Activated CD4-positive, CD25-positive, alpha-beta regulatory T cell treated with anti-CD3 and anti-CD28 coated beads, Interleukin-2, amount 50 U/mL, for 24 hours (primary cell): ENCODE results near the gene ATG2B.

Experiments used
- ATAC-seq, 2 donors: fragments of 150-1000 bp; cut with Tn5 transposase; one replicate each; pipeline ENCODE4 v1.10.0; 2021; ENCODE audit warnings: mild to moderate bottlenecking in 1 of 2, moderate library complexity in 1 of 2

ATG2B gene

GRCh38 chr14:96362965-96363750 lies at the start of gene ATG2B, which contains the start of gene GSKIP:
ATG2B (minus strand) TSS chr14:96363341; CDS start chr14:96362976, 365 bp downstream.
GSKIP (plus strand) TSS chr14:96363526; CDS start chr14:96382248, 18,722 bp downstream.
- ATAC-seq: peak; percentile 79 to 81

DNA sequence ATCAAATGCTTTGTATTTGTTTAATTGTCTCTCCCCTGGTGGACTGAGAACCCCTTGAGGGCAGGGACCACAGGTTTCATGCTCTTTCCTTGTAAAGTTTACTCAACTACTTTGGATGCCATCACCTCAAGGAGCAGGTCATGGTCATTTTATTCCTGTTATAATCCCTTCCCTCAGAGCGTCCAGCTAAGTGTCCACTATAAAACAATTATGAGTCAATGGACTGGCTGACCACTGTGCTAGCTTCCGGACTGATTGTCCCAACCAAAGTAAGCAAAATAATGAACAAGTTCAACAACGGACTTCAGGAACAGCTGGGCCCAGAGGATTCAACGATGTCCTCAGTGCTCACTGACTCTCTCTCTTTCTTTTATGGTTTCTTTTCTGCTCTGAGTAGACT lies 47.0 kb upstream of the ATG2B start:
- no peak for ATAC-seq

DNA sequence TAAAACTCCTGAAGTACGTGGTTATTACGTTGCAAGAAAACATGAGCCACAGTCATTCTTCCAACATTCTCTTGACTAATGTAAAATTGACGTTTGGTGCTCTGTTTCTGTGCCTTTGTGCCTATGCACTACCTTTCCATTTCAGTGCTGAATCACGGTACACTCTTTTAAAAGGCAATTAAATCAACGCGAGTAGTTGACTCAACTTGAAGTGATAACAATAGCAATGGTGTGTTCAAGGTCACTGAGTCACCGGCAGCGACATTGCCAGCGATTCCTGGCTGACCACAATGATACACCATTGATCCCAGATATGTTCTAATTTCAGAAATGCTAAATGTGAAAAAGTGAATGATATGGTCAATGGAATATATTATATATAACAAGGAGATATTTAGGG lies 46.6 kb upstream of the ATG2B start:
- no peak for ATAC-seq

DNA sequence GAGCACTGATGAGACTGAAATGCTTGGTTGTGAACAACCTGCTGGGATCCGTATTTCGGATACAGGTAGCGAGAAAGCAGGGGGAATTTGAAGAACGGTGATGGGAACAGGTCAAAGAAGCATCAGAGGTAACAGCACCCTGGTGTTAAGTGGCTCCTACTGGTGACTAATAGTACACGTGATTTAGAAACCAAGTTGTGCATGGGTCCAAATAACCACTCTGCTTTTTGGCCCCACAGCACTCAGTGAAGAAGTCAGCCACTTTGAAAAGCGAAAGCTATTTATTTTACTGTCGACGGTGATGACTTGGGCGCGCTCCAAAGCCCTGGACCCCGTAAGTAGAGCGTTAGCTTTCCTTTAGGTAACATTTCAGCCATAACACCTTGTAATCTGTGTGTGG lies 45.5 kb upstream of the ATG2B start:
- ATAC-seq: no peak

- no peak for ATAC-seq
Observed at GRCh38 chr14:96407935-96408570, 44.9 kb upstream of the ATG2B start.

DNA sequence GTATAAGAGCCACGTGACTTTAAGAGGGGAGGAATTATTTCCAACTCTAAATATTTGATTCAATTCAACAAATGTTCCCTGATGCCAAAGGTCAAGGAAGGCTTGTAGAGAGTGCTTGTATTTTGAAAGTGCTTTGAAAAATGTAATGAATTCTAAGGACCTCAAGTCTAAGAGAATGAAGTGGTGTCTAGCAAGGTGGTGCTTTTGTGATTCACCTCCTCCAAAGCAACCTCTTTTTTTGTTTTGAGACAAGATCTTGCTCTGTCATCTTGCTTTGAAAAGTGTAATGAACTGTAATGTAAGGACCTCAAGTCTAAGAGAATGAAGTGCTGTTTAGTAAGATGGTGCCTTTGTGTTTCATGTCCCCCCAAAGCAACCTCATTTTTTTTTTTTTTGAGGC lies 42.5 kb upstream of the ATG2B start:
- ATAC-seq: no peak

DNA sequence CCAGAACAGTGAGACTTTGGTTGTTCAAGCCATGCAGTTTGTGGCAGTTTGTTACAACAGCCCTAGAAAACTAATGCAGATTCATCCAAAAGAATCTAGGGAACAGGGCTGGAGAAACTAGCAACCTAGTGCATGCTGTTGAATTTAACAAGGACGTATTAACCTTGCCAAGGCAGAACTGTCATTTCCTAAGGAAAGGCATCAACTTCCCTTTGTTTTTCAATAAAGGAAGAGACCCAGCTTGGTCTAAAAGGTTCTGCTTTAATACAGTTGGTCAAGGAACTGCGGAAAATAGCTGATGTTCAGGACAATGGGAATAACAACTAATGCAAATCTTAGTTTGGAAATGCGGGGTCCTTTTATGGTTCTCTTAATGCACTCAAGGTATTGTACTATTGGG lies 40.3 kb upstream of the ATG2B start:
- no peak for ATAC-seq

- ATAC-seq: no peak
Observed at GRCh38 chr14:96400495-96400894, 37.4 kb upstream of the ATG2B start.

DNA sequence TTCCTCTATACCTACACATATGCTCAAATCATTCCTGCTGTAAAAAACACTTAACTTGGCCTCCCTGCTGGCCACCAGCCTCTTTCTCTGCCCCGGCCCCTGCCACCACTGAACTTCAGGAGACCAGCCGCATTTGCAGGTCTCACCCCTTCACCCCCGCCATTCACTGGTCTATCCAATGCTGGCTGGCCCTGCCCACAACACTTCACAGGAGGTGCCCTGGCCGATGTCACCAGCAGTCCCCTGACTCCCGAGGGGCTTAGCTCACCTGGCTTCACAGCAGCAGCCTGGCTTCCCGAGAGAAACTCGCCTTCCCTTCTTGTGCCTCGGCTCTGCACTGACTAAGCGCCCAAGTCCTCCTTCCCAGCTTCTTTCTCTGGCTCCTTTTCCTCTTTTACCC lies 36.3 kb upstream of the ATG2B start:
- no peak for ATAC-seq

DNA sequence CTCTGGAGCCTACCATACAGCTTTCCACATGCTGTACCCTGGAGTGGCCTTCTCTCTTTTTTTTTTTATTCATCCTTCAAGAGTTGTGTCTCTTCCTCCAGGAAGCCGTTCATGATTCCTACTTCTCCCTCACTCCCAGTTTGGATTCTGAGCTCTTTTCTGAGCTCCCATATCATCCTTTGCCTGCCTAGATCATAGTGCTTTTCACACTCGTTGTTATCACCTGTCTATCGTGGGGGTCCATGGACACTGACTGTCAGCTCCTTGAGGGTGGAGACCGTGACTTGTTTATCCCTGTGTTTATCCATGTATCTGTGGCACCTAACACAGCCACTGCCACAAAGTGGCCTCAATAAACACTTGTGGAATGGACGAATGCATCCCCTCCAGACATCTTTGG lies 35.8 kb upstream of the ATG2B start:
- no peak for ATAC-seq

GRCh38 chr14:96398432-96398831 lies 35.3 kb upstream of the ATG2B start:
- no peak for ATAC-seq

GRCh38 chr14:96394047-96394815 lies 31.1 kb upstream of the ATG2B start:
- ATAC-seq: no peak

DNA sequence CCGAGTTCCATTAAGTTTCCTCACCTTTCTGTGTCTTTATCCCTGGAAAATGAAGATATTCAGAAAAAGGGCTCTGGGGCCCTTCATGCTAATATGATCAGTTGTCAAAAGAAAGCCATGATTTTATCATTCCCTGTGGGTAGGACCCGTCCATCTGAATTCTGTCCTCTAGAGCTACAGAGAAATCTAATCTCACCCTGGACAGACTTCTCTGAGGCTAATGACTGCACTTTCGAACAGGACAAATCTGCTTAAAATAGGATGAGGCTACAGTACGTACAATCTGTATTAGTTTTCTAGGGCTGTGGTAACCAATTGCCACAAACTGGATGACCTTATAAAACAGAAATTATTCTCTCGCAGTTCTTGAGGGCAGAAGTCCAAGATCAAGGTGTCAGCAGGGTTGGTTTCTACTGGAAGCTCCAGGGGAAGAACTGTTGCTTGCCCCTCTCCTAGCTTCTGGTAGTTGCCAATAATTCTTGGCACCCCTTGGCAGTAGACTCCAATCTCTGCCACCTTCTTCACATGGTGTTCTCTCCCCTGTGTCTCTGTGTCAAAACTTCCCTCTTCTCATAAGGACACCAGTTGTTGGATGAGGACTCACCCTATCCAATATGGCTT lies 30.0 kb upstream of the ATG2B start:
- no peak for ATAC-seq

- ATAC-seq: peak; percentile 91 to 94
Observed at GRCh38 chr14:96391293-96392118, 28.4 kb upstream of the ATG2B start.

DNA sequence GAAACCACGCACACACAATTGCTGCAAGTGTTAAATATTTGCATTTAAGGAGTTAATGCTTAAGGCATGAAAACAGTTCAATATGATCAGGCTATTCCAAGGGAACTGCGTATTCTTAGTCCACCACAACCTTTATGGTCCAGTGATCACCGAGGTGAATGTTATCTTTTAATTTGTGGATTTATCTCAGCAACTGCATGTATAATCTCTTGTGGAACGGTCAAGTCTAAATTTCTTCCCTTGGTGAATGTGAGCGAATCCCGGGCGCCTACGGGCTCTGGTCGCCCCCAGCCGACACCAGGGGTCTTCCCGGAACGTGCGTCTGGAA lies 27.8 kb upstream of the ATG2B start:
- no peak for ATAC-seq

- no peak for ATAC-seq
Observed at GRCh38 chr14:96385385-96385784, 22.2 kb upstream of the ATG2B start.

DNA sequence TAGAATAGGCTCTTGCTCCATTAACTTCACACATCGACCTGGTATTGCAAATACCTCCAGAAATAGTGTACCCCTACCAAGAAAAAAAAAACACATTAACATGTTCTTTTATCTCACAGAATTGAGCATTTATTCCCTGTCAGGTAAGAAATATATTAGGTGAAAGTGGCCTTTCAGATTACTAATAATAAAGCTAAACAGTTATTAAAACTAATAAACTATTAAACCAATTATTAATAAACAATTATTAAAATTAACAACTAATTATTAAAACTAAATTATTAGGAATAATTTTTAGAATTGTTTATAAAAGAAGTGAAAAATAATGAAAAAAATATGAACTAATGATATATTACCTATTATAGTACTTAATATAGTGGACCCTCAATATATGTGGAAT lies 21.6 kb upstream of the ATG2B start:
- ATAC-seq: no peak

DNA sequence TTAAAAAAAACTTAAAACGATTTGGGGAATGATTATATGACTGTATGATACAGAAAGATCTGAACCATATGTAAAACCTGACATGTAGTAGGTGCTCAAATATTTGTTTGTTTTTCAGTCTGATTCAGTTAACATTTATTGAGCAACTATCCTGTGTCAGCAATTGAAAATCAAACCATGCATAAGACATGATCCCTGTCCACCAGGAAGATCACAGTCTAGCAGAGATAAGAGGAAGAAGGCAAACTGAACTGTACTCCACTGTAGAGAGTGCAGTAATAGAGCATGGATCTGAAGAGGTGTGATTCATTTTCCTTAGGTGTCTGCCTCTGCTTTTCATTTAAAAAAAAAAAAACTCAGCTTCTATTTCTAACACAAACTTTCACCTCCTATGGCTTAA lies 20.9 kb upstream of the ATG2B start:
- no peak for ATAC-seq

DNA sequence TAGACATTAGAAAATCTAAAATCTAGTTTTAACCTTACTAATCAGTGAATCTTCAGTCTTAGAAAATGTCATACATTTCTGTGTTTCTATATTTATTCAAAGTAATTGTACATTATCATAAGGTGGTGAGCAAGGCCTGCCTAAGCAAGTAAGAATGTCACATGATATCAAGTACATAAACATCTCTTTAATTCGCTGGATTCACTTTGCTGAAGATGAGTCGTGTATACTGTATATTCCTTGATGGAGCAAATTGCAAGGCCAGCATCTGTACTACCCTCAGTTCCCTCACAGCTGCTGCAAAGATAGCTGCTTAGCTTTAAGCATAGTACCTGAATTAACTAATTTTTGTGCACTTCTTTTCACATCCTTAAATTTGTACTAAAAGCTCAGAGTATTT lies 20.3 kb upstream of the ATG2B start:
- no peak for ATAC-seq

- ATAC-seq: peak in 1 of 2 donors; percentile 41
Observed at GRCh38 chr14:96380735-96381134, 17.6 kb upstream of the ATG2B start.

- ATAC-seq: no peak
Observed at GRCh38 chr14:96376093-96376492, 13.0 kb upstream of the ATG2B start.

DNA sequence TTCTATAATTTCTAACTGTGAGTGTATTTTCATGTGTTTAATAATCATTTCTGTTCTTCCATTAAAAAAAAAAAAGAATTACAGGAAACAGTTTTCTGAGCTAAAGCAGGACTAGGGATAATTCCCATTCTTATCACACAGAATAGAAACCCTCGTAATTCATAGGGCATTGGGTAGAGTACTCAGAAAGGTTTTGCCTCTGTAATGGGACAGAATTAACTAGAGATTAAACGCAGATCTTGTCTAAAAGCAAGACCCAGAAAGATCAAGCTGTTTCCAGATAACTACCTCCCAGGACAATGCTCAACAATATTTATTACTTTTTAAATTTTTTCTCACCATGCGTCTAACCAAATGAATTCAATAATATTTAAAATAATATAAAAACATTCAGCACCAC lies 10.4 kb upstream of the ATG2B start:
- ATAC-seq: no peak
